MM.1S (cell line): ENCODE data around the gene TAS2R41.

Experiments used
- DNase-seq: peaks from one replicate; pipeline ENCODE4 v3.0.0-alpha.2; 2015
- H2AFZ ChIP-seq: fragments of 300-600 bp; sonication (generic); 2 replicates; pipeline ENCODE4 v1.6.0; 2016; ENCODE audit warnings: antibody characterized with exemption, low read length
- H3F3A ChIP-seq: fragments of 300-600 bp; sonication (generic); 2 replicates; pipeline ENCODE4 v1.6.1; 2016; ENCODE audit warnings: mild to moderate bottlenecking, antibody characterized with exemption, low read length, moderate library complexity, mixed read lengths; ENCODE audit not compliant: insufficient read depth
- H3K27ac ChIP-seq: fragments of 300-600 bp; sonication (generic); 2 replicates; pipeline ENCODE4 v1.5.1; 2016; ENCODE audit warnings: mild to moderate bottlenecking, low read length
- H3K27me3 ChIP-seq: fragments of 300-600 bp; sonication (generic); replicated peaks from 2 replicates; pipeline ENCODE4 v1.6.0; 2016; ENCODE audit warnings: low read length; ENCODE audit not compliant: insufficient read depth
- H3K36me3 ChIP-seq: fragments of 300-600 bp; sonication (generic); replicated peaks from 2 replicates; pipeline ENCODE4 v1.6.1; 2016; ENCODE audit warnings: mild to moderate bottlenecking, low read length, mixed read lengths; ENCODE audit not compliant: insufficient read depth
- H3K4me1 ChIP-seq: fragments of 300-600 bp; sonication (generic); 2 replicates; pipeline ENCODE4 v1.6.1; 2016; ENCODE audit warnings: low read length, mixed read lengths
- H3K4me2 ChIP-seq: fragments of 300-600 bp; sonication (generic); 2 replicates; pipeline ENCODE4 v1.6.0; 2016; ENCODE audit warnings: low read depth, low read length
- H3K4me3 ChIP-seq: fragments of 300-600 bp; sonication (generic); 2 replicates; pipeline ENCODE4 v1.5.1; 2016; ENCODE audit warnings: low read length, mixed read lengths
- H3K79me2 ChIP-seq: fragments of 300-600 bp; sonication (generic); 2 replicates; pipeline ENCODE4 v1.6.1; 2016; ENCODE audit warnings: mixed run types, low read length, mixed read lengths
- H3K9ac ChIP-seq: fragments of 300-600 bp; sonication (generic); 2 replicates; pipeline ENCODE4 v1.6.1; 2016; ENCODE audit warnings: low read length, mixed read lengths
- H3K9me2 ChIP-seq: fragments of 300-600 bp; sonication (generic); replicated peaks from 2 replicates; pipeline ENCODE4 v1.6.1; 2016; ENCODE audit warnings: mild to moderate bottlenecking, low read length, mixed read lengths; ENCODE audit not compliant: insufficient read depth
- H3K9me3 ChIP-seq: fragments of 300-600 bp; sonication (generic); replicated peaks from 2 replicates; pipeline ENCODE4 v1.6.1; 2016; ENCODE audit warnings: mild to moderate bottlenecking, low read length, mixed read lengths; ENCODE audit not compliant: insufficient read depth
- H4K20me1 ChIP-seq: fragments of 300-600 bp; sonication (generic); 2 replicates; pipeline ENCODE4 v1.6.1; 2016; ENCODE audit warnings: mild to moderate bottlenecking, low read length, moderate library complexity, mixed read lengths; ENCODE audit not compliant: insufficient read depth
- CTCF ChIP-seq: fragments of 300-600 bp; sonication (generic); IDR thresholded peaks from 2 replicates; pipeline ENCODE4 v1.5.1; 2016; ENCODE audit warnings: antibody characterized with exemption, low read length, mixed read lengths
- EZH2 ChIP-seq: fragments of 300-600 bp; sonication (generic); optimal IDR thresholded peaks from 2 replicates; pipeline ENCODE3; 2017; ENCODE audit warnings: low read depth, mild to moderate bottlenecking, antibody characterized with exemption, low read length, mixed read lengths
- EZH2phosphoT487 ChIP-seq: fragments of 300-600 bp; sonication (generic); IDR thresholded peaks from 2 replicates; pipeline ENCODE4 v1.6.1; 2018; ENCODE audit warnings: antibody characterized with exemption, low read length

Gene TAS2R41

GRCh38 chr7:143499743-143500348 lies 22.2 kb downstream of the TAS2R41 start:
- H3K4me1 ChIP-seq: no peaks in the 10 kb centered on the region
- no peaks in the 10 kb centered on the region for H3K9me2 ChIP-seq
- H3K4me3 ChIP-seq: no peak overlapping the region
- no peaks in the 10 kb centered on the region for H3K27me3 ChIP-seq
- no peak overlapping the region for H2AFZ ChIP-seq
- H3K27ac ChIP-seq: no peak overlapping the region
- TF ChIP-seq CTCF: no peak
- no peak overlapping the region for H3K9ac ChIP-seq
- H3K9me3 ChIP-seq: no peaks in the 10 kb centered on the region
- H3F3A ChIP-seq: no peaks in the 10 kb centered on the region
- H3K4me2 ChIP-seq: no peak overlapping the region
- no peaks in the 10 kb centered on the region for H3K79me2 ChIP-seq
- H4K20me1 ChIP-seq: no peaks in the 10 kb centered on the region
- DNase-seq: no peak
- no peaks in the 10 kb centered on the region for H3K36me3 ChIP-seq

- TF ChIP-seq CTCF (no peak), EZH2phosphoT487 (no peak), EZH2 (no peak)
- no peak overlapping the region for H2AFZ ChIP-seq
- H3K9me2 ChIP-seq: no peaks in the 10 kb centered on the region
- no peaks in the 10 kb centered on the region for H3K36me3 ChIP-seq
- H3K79me2 ChIP-seq: no peaks in the 10 kb centered on the region
- H3K27ac ChIP-seq: no peak overlapping the region
- H3K4me2 ChIP-seq: no peak overlapping the region
- no peak overlapping the region for H3K4me3 ChIP-seq
- H3K9me3 ChIP-seq: no peaks in the 10 kb centered on the region
- H3K4me1 ChIP-seq: no peaks in the 10 kb centered on the region
- DNase-seq: no peak
- no peaks in the 10 kb centered on the region for H3K27me3 ChIP-seq
- no peaks in the 10 kb centered on the region for H4K20me1 ChIP-seq
- no peak overlapping the region for H3K9ac ChIP-seq
- H3F3A ChIP-seq: no peaks in the 10 kb centered on the region
These were observed 25.6 kb downstream of the TAS2R41 start for GRCh38 chr7:143503261-143503660.

GRCh38 chr7:143504215-143504936 lies 26.7 kb downstream of the TAS2R41 start:
- TF ChIP-seq EZH2: no peak
- no peak for TF ChIP-seq EZH2phosphoT487
- no peak for TF ChIP-seq CTCF
- no peak overlapping the region for H3K4me3 ChIP-seq
- no peaks in the 10 kb centered on the region for H3K36me3 ChIP-seq
- no peak overlapping the region for H3K27ac ChIP-seq
- H3K9me3 ChIP-seq: no peaks in the 10 kb centered on the region
- H3K9ac ChIP-seq: no peak overlapping the region
- H3K79me2 ChIP-seq: no peaks in the 10 kb centered on the region
- H3K4me2 ChIP-seq: no peak overlapping the region
- H3K9me2 ChIP-seq: no peaks in the 10 kb centered on the region
- DNase-seq: no peak
- no peaks in the 10 kb centered on the region for H4K20me1 ChIP-seq
- H3F3A ChIP-seq: no peaks in the 10 kb centered on the region
- no peaks in the 10 kb centered on the region for H3K4me1 ChIP-seq
- H2AFZ ChIP-seq: no peak overlapping the region
- H3K27me3 ChIP-seq: no peaks in the 10 kb centered on the region
